HG03571 (cell line): ENCODE measurements around the gene ZDHHC17.

ENCODE experiments used
- ATAC-seq: cut with Tn5 transposase; IDR thresholded peaks from one replicate; pipeline ENCODE4 v1.9.1; 2021; ENCODE audit not compliant: unreplicated experiment

Gene ZDHHC17

DNA sequence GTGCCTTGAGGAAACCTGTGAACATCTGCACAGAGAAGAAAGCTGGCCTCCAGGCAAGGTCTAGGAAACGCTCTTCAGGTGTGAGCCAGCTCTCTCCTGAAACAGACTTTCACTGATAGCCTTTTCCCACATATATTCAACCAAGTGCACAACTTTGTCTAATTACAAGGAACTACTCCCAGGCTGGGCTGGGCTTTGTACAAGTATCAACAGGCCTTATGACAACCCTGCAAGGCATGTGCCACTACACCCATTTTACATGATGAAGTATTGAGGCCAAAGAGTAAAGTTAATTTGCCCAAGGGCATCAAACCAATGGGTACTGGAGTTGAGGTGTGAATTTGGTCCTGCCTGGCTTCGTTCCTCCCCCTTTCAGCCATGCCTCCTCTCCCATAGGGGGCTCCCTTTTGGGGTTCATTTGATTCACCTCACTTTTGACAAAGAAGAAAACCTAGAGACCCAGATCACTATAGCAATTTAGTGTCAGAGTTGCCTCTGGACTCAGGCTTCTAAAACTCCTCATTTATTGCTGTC lies 112.8 kb downstream of the ZDHHC17 start:
- no peak for ATAC-seq

DNA sequence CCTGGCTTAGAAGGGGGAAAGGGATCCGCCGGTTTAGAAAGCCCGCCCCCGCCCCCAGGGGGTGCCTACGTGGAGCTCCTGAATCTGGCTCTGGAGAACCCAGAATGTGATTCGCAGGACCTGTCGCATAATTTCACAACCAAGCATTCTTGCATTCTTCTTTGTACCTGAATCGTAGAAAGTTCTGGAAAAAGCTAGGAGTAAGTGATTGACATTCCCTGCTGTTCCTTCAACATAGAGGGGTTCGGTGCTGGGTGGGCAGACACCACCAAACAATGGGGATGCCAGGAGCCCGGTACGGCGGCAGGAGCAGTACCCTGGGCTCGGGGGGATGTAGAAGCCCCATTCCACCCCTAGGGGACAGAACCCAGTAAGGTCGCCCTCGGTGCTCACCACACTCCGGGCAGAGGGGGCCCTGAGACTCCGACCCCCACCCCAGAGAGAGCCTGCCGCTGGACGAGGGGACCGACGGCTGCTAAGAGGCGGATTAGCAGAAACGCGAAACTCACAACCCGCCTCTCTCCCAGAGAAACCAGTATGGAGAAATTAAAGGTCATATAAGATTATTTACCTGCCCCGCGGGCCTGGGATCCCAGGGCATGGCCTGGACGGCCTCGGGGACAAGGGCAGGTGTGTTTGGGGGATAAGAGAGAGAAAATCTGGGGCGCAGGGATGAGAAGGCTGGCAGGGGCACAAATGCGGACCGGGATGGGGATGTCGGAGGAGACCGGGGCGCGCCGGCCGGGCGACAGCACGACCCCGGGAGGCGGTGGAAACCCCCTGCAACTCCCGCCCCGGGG lies 114.4 kb downstream of the ZDHHC17 start:
- peak; percentile 29 for ATAC-seq

DNA sequence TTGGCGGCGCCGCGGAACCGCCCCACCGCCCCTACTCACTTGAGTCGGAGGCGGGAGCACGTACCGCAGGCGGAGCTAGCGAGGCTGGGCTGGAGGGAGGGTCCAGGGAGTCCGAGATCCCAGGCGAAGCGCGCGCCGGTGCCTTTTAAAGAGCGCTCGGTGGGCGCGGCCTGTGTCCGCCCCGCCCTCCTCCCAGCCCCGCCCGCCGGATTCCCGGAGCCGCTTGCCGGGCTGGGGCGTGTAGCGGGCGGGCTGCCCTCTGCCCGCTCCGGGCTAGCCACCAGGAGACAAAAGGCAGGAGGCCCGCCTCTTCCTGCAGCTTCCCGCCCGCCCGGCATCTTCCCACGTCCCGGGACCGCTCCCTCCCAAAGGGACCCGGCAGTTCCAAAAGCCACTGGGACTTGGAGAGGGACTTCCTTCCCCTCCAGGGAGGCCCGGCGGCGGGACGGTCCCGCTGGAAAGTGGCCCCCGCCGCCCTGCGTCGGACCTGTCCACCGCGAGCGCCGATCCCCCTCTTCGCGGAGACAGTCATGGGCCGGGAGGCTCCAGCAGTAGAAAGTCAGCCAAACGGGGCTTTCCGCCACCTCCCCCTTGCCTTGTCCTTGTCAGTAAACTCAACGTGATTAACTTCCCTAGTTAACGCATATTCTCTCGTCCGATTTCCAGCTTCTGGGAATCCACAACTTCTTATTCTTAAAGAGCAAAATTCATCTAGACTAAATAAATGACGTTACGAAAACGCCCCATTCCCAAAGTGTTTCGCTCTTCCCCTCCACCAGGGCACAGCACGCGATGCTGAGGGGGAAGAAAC lies 115.2 kb downstream of the ZDHHC17 start, which contains the start of gene CSRP2:
TSS of gene CSRP2 (minus strand) at position 121 of the 811 bp plus-strand sequence. CDS start 12,759 bp downstream, outside the sequence.
- peak; percentile 90 for ATAC-seq

DNA sequence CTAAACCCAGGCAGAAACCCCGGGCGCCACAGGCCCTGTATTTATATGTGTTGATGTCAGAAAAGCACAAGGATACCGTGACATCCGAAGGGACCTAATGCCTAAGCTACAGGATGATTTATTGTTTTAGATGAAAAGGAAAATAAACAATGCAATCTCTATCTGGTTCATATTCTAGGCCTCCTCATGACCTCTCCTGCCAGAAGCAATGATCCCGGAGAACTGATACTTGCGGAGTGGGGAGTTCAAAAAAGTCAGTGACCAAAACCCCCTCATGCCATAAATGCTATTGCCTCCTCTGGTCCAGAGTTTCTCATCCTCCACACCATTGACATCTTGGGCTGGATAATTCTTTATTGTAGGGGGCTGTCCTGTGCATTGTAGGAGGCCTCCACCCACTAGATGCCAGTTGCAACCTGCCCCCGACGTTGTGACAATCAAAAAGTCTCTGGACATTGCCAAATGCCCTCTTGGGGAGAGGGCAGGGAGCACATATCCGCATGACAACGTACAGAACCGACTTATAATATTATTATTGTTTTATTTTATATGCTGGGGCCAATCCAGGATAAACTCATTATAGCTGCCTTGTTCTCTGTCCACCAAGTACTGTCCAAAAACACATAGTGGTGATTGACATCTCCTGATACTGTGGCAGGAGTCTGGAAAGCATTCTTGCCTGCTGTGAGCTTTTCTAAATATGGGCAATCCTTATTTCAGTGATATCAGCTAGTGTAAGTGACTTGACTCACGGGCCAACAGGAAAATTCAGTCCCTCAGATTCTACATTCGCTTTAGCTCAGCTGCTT lies 116.0 kb downstream of the ZDHHC17 start:
- ATAC-seq: no peak

DNA sequence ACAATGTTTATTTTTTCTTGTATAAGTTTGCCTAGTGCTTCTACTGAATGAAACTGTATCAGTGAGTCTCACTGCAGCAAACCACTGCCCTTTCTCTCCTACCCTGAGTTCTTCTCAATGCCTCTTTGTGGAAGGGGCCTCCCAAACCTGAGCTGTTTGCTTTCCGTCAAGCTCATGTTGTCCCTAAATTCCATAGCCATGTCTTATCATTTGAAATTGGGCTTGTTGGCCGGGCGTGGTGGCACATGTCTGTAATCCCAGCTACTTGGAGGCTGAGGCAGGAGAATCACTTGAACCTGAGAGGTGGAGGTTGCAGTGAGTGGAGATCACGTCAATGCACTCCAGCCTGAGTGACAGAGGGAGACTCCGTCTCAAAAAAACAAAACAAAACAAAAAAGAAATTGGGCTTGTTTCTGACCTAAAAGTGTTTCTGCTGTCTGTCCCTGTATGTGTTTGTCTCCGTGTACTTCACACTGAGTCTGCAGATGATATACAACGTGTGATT lies 116.7 kb downstream of the ZDHHC17 start:
- no peak for ATAC-seq

DNA sequence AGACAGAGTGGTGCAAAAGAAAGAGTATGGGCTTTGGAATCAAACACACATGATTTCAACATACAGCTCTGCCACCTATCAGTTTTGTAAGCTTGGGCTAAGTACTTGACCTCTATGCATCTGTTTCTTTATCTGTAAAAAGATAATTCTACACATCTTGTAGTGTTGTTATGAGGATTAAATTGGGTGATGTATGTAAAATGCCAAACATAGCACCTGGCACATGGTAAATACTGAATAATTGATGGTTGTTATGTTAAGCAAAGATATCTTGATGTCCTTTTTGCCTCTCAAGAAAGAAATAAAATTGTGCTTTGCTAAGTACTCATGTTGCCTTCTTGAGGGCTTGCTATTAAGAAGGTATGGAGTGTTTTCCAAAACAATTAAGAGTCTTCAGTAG lies 117.2 kb downstream of the ZDHHC17 start:
- no peak for ATAC-seq

DNA sequence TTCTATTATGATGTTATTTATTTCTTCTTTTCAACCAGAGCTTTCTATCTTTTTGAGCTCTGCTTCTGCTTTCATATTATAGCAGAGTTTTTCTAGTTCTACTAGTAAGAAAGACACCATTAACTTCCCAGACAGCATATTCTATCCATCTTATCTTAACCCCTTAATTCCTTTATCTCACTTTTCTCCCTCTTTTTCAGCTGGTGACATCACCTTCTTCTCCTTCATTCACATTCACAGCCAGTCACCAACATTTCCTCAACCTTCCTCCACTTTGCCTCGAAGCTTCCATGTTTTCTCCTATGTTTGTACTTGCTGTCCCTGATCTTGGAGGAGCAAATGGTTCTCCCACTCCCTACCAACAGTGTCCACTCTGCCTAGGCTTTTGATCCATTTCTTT lies 118.5 kb downstream of the ZDHHC17 start:
- ATAC-seq: no peak

DNA sequence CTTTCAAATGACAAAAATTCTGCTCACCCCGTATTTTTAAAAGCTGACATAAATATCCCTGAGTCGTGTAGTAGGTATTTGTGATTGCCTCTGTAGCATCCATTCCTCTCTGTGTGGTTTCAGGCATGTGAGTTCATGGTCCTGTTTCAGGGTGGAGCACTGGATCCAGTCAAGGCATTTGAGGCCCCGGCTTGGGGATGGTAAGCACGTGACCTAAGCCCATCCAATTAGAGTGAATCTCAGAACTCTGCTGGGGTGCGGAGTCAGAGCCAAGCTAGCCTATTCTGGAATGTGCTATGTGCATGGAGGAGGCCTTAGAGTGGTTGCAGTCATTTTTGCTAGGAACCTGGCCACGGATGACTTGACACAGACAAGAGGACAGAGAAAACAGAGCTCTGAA lies 119.2 kb downstream of the ZDHHC17 start:
- no peak for ATAC-seq

DNA sequence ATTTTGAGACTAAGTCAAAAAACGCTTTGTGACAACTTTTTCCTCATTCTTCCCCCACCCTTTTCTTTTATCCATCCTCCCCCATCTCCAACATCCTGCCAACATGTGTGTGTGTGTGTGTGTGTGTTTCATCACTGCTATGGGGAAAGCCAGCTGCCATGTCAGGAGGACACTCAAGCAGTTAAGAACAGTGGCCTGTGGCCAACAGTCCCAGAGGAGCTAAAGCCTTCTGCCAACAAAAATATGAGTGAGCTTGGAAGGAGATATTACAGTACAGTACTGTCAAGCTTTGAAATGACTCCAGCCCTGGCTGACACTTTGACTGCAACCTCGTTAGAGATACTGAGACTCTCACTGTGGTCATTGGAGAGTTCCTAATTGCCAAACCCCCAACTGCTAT lies 119.9 kb downstream of the ZDHHC17 start:
- no peak for ATAC-seq

DNA sequence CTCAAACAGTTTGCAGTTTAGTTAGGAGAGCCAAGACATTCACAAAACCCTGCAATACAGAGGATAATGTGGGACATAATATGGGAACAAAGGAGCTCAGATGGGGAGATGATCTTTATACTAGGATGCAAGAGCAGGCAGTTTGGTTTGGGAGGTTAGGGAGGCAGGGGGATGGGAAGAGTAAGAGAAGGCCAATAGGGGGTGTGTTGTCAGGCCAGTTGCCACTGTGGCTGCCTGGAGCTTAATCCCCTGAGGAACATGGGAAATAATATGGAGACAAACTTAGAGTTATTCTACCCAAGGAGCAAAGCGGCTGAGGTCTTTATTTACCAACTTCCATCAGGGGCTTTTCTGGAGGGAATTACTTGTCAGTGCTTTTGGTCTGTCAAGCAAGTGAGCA lies 124.9 kb downstream of the ZDHHC17 start:
- no peak for ATAC-seq

DNA sequence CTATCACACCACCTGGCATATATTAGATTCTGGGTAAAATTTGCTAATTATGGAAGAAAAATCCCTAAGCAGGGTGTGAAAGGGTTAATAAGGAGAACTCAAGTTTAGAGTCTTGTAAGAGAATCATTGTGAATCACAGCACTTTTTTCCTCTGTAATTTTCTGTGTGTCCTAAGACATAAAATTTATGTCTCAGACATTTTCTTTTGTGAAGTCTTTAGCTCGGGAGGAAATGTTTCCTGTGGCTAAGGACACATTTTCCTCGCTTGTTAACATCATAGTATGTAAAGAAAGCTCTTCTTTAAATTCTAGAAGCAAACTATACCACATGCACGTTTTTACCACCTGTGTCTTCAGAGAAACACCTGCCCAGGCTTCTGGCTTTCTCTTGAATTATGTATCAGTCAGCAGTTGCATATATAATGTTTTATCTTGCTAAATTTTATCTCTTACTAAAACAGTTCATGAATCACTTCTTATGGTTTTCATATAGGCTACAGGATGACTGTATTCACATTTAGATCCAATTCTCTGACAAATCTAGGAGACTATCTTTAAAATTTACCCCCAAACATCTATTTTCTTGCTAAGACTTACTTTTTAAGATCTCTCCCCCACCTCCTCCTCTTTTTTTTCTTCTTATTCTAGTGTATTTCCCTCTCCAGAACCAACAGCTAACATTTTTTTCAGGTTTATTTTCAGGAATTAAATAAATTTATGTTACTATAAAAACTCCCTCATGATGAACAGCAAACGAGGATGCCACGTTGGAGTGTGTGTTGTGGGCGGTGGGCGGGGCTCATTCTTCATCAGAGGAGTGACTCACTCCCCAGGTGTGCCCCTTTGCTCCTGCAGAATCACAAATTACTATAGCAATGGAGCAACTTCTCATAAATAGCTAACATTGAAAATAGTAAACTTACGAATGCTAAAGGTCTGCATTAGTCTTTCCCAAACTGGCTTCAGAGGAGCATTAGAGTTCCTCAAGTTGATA lies 126.5 kb downstream of the ZDHHC17 start:
- ATAC-seq: no peak

DNA sequence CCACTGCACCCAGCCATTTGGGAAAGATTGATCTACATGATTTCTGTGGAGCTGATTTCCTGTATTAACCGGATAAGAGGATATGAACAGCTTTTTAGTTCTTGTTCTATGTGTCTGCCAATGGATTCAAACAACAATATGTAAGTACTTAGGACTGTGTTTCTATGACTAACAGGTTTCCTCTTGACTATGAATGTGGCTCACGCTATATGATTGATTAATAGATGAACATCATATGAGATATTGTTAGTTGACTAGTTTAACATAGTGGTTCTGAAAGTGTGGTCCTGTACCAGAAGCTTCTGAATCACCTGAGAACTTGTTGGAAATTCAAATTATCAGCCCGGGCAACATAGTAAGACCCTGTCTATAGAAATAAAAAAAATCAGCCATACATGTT lies 127.7 kb downstream of the ZDHHC17 start:
- ATAC-seq: no peak

DNA sequence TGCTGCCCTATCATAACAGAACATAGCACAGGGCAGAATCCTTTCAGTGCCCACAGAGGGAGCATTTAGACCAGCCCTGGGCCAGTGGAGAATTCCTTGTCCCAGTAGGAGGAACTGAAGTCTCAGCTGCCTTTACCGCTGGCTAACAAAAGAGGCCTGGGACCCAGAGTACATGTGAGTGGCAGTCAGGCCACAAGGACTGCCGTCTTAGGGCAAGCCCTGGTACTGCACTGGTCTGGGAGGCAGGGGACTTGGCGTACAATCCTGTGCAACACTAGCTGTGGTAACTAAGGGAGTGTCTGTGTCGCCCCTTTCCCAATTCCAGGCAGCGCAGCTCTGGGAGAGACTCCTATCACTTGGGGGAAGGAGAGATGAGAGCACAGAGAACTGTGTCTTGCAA lies 131.9 kb downstream of the ZDHHC17 start:
- ATAC-seq: no peak

DNA sequence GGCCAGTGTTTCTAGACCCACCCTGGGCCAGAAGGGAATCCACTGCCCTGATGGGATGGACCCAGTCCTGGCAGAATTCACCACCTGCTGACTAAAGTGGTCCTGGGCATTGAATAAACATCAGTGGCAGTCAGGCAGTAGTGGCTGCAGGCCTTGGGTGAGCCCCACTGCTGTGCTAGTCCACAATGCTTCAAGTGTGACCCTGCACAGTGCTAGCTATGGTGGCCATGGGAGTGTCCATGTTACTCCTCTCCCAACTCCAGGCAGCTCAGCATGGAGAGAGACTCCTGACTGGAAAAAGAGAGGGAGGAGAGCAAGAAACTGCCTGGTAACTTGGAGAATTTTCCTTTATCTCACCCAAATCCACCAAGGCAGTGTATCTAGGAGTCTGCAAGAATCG lies 132.4 kb downstream of the ZDHHC17 start:
- no peak for ATAC-seq

DNA sequence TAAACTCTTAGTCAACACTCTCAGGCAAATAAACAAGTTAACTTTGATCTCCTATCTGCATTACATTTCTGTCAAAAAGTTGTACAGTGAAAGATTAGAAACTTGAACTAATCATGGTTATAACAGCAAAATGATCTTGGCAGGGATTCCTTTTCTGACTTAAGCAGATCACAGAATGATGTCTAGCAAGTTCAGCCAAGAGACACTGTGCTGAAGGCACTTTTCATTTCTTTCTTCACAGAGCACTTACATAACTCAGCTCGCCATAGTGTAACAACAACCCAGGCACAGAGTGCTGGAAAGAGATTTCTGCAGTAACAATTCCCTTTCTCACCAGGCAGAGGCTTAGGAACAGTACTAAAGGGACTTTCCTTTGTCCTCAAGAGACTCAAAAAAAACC lies 134.5 kb downstream of the ZDHHC17 start:
- ATAC-seq: no peak

DNA sequence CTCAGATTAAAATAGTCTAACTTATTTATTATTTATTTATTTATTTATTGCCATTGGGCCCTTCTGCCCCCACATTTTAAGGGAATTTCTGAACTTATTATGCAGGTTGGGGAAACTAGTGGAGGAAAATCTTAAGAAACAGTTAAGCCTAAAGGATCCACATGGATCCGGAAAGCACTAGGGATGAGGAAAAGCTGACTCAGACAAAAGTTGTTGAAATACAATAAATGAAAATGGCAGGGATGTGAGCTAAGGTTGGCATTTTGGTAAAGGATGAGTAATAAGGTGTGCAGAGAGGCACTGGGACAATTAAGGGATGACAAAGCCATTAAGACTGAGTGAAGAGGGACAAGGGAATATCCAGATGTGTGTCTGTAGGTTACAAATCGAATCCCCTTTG lies 135.6 kb downstream of the ZDHHC17 start:
- ATAC-seq: no peak

DNA sequence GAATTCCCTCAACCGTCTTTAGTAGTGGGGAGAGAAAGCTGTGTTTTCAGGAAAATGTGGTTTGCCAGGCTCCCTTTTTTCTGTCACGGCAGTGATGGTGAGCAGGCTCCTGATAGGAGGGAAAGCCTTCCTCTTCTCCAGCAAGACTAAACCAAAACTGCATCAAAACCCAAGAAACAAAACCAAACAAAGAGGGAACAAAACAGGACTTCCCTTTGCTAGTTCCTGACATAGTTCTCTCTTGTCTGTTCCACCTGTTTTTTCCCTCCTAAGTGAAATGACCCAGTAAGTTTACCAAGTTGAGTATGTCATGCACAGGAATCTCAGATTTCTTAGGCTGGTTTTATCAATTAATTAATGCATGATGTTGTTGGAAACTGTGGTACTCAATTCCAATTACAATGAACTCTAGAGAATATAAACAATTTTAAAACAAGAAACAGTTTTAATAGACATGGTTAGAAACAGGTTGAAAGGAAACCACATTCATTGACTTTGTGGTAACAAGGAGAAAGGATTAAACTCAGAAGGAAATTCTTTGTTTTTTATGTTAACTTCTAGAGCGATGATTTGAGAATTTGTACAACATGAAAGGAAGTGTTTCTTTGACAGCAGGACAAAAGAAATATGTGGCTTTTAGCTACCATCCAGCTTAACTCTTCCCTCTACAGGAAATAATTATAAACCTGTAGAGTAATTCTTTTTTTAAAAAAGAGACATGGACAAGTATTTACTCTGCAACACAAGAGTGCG lies 137.9 kb downstream of the ZDHHC17 start:
- ATAC-seq: no peak
